GM13976 (cell line): ENCODE measurements around the gene SHKBP1.
"Not testable (repeated sequence)": the region's sequence is repeated elsewhere in the genome, so short reads cannot be mapped to it uniquely, and the experiment has no call there.

Experiments used
- DNase-seq: peaks from one replicate; pipeline ENCODE4 v3.0.0; 2012; ENCODE audit warnings: low spot score
- CTCF ChIP-seq: IDR thresholded peaks from 2 replicates; pipeline ENCODE4 v1.5.1; 2012; ENCODE audit warnings: borderline replicate concordance, mild to moderate bottlenecking; ENCODE audit not compliant: insufficient read depth; ENCODE audit errors: extremely low read depth, missing control alignments, control extremely low read depth
- in situ Hi-C: fragments of 300-500 bp; cut with MboI; formaldehyde crosslinking; loops from one replicate; pipeline ENCODE4 v1.12.0; 2022; ENCODE audit warnings: low sequenced_read_pairs, mixed read lengths, inconsistent platforms; ENCODE audit not compliant: unreplicated experiment

Gene SHKBP1

GRCh38 chr19:40556953-40557530 is 19.6 kb upstream of the SHKBP1 start:
- TF ChIP-seq CTCF, result no peak
- DNase-seq, result no peak
- in situ Hi-C loops, result no loop called here

GRCh38 chr19:40559394-40559793 is 17.3 kb upstream of the SHKBP1 start:
- no peak for DNase-seq
- in situ Hi-C loops, result no loop called here
- no peak for TF ChIP-seq CTCF

- DNase-seq, result no peak
- in situ Hi-C loops, result no loop called here
- no peak for TF ChIP-seq CTCF
These were observed 16.6 kb upstream of the SHKBP1 start for GRCh38 chr19:40560092-40560507.

GRCh38 chr19:40561947-40562346 is 14.7 kb upstream of the SHKBP1 start:
- TF ChIP-seq CTCF, result no peak
- no peak for DNase-seq
- in situ Hi-C loops, result no loop called here

- DNase-seq, in situ Hi-C loops: not testable (repeated sequence)
These were observed 12.1 kb upstream of the SHKBP1 start for GRCh38 chr19:40564535-40564934.

GRCh38 chr19:40565355-40565754 is 11.3 kb upstream of the SHKBP1 start:
- no peak for DNase-seq

More at GRCh38 chr19:40565355-40565754, 11.3 kb upstream of the SHKBP1 start:
- no peak for TF ChIP-seq CTCF
- in situ Hi-C loops, result no loop called here
